ENCODE data around the gene PRRX2. TPM values are rescaled to one million over a fixed set of nuclear protein-coding genes. Genes with fewer than 3 reads are reported as not detected.

Gene PRRX2
- total and polyA plus RNA-seq, 2 of the 13 experiments (the other 11 are each of a cell fraction or from before 2014, with no cell fraction given): 0.05 TPM; not detected in 1

DNA sequence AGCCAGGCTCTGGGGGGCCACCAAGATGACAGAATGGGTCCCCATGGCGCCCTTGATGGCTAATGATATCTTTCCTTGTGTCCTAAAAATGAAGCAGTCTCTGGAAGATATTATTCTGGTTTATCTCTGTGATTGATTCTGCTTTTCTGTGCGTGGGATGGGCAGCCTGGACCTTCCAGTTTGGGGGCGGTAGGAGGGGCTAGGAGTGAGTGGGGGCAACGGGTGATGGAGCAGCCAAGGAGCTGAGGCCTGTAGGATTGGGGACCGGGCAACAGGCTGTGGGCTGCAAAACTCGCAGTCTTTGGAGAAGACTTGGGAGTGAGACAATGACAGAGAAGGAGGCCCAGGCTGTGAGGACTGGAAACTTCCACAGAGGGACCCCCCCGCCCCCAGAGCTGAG is 8.8 kb downstream of the PRRX2 start:
- TF ChIP-seq ZSCAN30 (CRISPR knock-in tag; IDR thresholded peaks at IDR 0.05) (no peak), MIER2 (CRISPR knock-in tag; IDR thresholded peaks at IDR 0.05) (no peak), ZFP36L2 (CRISPR knock-in tag; IDR thresholded peaks at IDR 0.05) (no peak), ZEB1 (IDR thresholded peaks at IDR 0.05; ENCODE audit: insufficient replicate concordance, low read depth) (no peak), SALL1 (CRISPR knock-in tag; IDR thresholded peaks at IDR 0.05) (no peak), TOE1 (CRISPR knock-in tag; IDR thresholded peaks at IDR 0.05) (no peak), NFRKB (IDR thresholded peaks at IDR 0.05) (no peak), PAX8 (CRISPR knock-in tag; IDR thresholded peaks at IDR 0.05; ENCODE audit: borderline replicate concordance) (no peak), ZNF124 (CRISPR knock-in tag; IDR thresholded peaks at IDR 0.05) (no peak), HDAC1 (CRISPR knock-in tag; IDR thresholded peaks at IDR 0.05) (no peak), NFYB (CRISPR knock-in tag; IDR thresholded peaks at IDR 0.05) (no peak), ZFP36L1 (CRISPR knock-in tag; IDR thresholded peaks at IDR 0.05) (no peak), NFIC (IDR thresholded peaks at IDR 0.05; ENCODE audit: low read length) (no peak), STAG1 (CRISPR knock-in tag; IDR thresholded peaks at IDR 0.05) (no peak), GABPA (IDR thresholded peaks at IDR 0.05; ENCODE audit: low read depth, low read length) (no peak), GABPA (CRISPR knock-in tag; IDR thresholded peaks at IDR 0.05; ENCODE audit: low read depth) (no peak), CREB3 (CRISPR knock-in tag; IDR thresholded peaks at IDR 0.05) (no peak), SCMH1 (CRISPR knock-in tag; IDR thresholded peaks at IDR 0.05; ENCODE audit: borderline replicate concordance) (no peak)
- TF ChIP-seq, protein P1, sequence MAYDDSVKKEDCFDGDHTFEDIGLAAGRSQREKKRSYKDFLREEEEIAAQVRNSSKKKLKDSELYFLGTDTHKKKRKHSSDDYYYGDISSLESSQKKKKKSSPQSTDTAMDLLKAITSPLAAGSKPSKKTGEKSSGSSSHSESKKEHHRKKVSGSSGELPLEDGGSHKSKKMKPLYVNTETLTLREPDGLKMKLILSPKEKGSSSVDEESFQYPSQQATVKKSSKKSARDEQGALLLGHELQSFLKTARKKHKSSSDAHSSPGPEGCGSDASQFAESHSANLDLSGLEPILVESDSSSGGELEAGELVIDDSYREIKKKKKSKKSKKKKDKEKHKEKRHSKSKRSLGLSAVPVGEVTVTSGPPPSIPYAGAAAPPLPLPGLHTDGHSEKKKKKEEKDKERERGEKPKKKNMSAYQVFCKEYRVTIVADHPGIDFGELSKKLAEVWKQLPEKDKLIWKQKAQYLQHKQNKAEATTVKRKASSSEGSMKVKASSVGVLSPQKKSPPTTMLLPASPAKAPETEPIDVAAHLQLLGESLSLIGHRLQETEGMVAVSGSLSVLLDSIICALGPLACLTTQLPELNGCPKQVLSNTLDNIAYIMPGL (CRISPR knock-in tag; IDR thresholded peaks at IDR 0.05; ENCODE audit: borderline replicate concordance in 1 of 2, low read depth in 1 of 2): no peak
- ChIA-PET POLR2A (no interaction called here), CTCF (ENCODE audit: low intra/inter-chr PET ratio, low total read pairs) (no interaction called here)
- no peak overlapping the region for H3K27ac ChIP-seq (ENCODE audit: extremely low read length, insufficient read depth, low read length)
- intact Hi-C loops (cut with micrococcal nuclease; ENCODE audit: unreplicated experiment): no loop called here
- no peaks in the 10 kb centered on the region for H4K20me1 ChIP-seq (ENCODE audit: insufficient read depth, low read length)
- H3K36me3 ChIP-seq (replicated peaks in 1 of 2; ENCODE audit: control insufficient read depth in 1 of 2, insufficient read depth in 2 of 2, low read length in 2 of 2): no peaks in the 10 kb centered on the region
- H3K4me3 ChIP-seq (replicated peaks in 1 of 3; ENCODE audit: insufficient read depth in 1 of 3, low read depth in 2 of 3, low read length in 3 of 3): no peak overlapping the region
- H3K79me2 ChIP-seq (ENCODE audit: insufficient read depth, low read length): no peaks in the 10 kb centered on the region
- FAIRE-seq: no peak
- DNase-seq (ENCODE audit: low spot score): no peak
- no peak for ATAC-seq
- H3K9ac ChIP-seq (ENCODE audit: insufficient read depth, low read depth, low read length): no peak overlapping the region
- in situ Hi-C loops (cut with HindIII; ENCODE audit: extremely low pct_ligation_motif_present, low pct_unique_long_range_greater_than_20kb): no loop called here
- 0% methylated on average over 5 of the region's 7 CpGs for WGBS (ENCODE audit: low lambda C conversion rate)
- H3K4me1 ChIP-seq (ENCODE audit: insufficient read depth, low read length): no peaks in the 10 kb centered on the region
- peaks cover 12 to 87% of the 10 kb centered on the region in 2 experiments for H3K27me3 ChIP-seq (ENCODE audit: control insufficient read depth in 1 of 2, insufficient read depth in 2 of 2, low read length in 2 of 2)
- H3K9me3 ChIP-seq (ENCODE audit: low read length): no peaks in the 10 kb centered on the region
- no peak overlapping the region for H2AFZ ChIP-seq (ENCODE audit: low read length)
- BruUV-seq (replicated peaks): no TSS peak
- no peak overlapping the region for H3K4me2 ChIP-seq (ENCODE audit: low read depth, low read length)

Measured in HepG2 (cell line).